WTC11 (cell line): ENCODE results near the gene ISCA2. TPM values are rescaled to one million over a fixed set of nuclear protein-coding genes. Genes with fewer than 3 reads are reported as not detected.

Experiments used
- ATAC-seq: fragments of 200-7000 bp; cut with Tn5 transposase; 2 replicates; pipeline ENCODE4 v1.10.0; 2021; ENCODE audit warnings: mild to moderate bottlenecking, moderate library complexity
- CTCF ChIA-PET: fragments of 300-600 bp; sonication (Branson Sonifier 250); formaldehyde crosslinking; loops from one replicate; lab custom pipeline; 2021; ENCODE audit warnings: antibody characterized with exemption; lab: Charles Lee
- POLR2A ChIA-PET: fragments of 350-600 bp; sonication (Branson Sonifier 250); formaldehyde crosslinking; loops from one replicate; lab custom pipeline; 2021; ENCODE audit warnings: antibody characterized with exemption; lab: Charles Lee
- DNase-seq: peaks from one replicate; pipeline ENCODE4 v3.0.0; 2021; ENCODE audit warnings: low spot score
- H3K27ac Mint-ChIP-seq: 2 replicates; pipeline ENCODE4 v1.8.0; 2021; ENCODE audit warnings: mixed read lengths
- H3K27me3 Mint-ChIP-seq: 2 replicates; pipeline ENCODE4 v1.8.0; 2021; ENCODE audit warnings: low read depth, mild to moderate bottlenecking, moderate library complexity, mixed read lengths
- H3K36me3 Mint-ChIP-seq: 2 replicates; pipeline ENCODE4 v1.8.0; 2021; ENCODE audit warnings: mixed read lengths
- H3K4me1 Mint-ChIP-seq: 2 replicates; pipeline ENCODE4 v1.8.0; 2022; ENCODE audit warnings: mixed read lengths
- H3K4me3 Mint-ChIP-seq: 2 replicates; pipeline ENCODE4 v1.8.0; 2021; ENCODE audit warnings: mild to moderate bottlenecking, moderate library complexity, mixed read lengths
- H3K9me3 Mint-ChIP-seq: 2 replicates; pipeline ENCODE4 v1.8.0; 2021; ENCODE audit warnings: mixed read lengths
- CREB1 ChIP-seq: sonication (generic); formaldehyde crosslinking; IDR thresholded peaks from 2 replicates; pipeline ENCODE4 v1.8.0; 2023; ENCODE audit warnings: mild to moderate bottlenecking, missing genetic modification reagents
- EMX1 ChIP-seq: fragments of 250-450 bp; sonication (Bioruptor Pico); IDR thresholded peaks from 2 replicates; pipeline ENCODE4 v1.8.0; 2021; ENCODE audit warnings: mild to moderate bottlenecking
- ETV6 ChIP-seq: sonication (generic); formaldehyde crosslinking; IDR thresholded peaks from 2 replicates; pipeline ENCODE4 v1.8.1; 2022; ENCODE audit warnings: mild to moderate bottlenecking, missing genetic modification reagents
- FOXP1 ChIP-seq: sonication (generic); formaldehyde crosslinking; IDR thresholded peaks from 2 replicates; pipeline ENCODE4 v1.8.0; 2022; ENCODE audit warnings: missing genetic modification reagents, mild to moderate bottlenecking, moderate library complexity, borderline replicate concordance
- JUN ChIP-seq: sonication (generic); formaldehyde crosslinking; IDR thresholded peaks from 2 replicates; pipeline ENCODE4 v1.8.0; 2023; ENCODE audit warnings: mild to moderate bottlenecking, missing genetic modification reagents
- NR1H2 ChIP-seq: sonication (generic); formaldehyde crosslinking; IDR thresholded peaks from 2 replicates; pipeline ENCODE4 v1.9.0; 2021; ENCODE audit warnings: mild to moderate bottlenecking, moderate library complexity, missing genetic modification reagents
- NR2C2 ChIP-seq: sonication (generic); formaldehyde crosslinking; IDR thresholded peaks from 2 replicates; pipeline ENCODE4 v1.8.0; 2022; ENCODE audit warnings: mild to moderate bottlenecking, missing genetic modification reagents
- RORB ChIP-seq: fragments of 250-450 bp; sonication (Bioruptor Pico); IDR thresholded peaks from 2 replicates; pipeline ENCODE4 v1.9.0; 2021; ENCODE audit warnings: mild to moderate bottlenecking
- TP53 ChIP-seq: sonication (generic); formaldehyde crosslinking; IDR thresholded peaks from 2 replicates; pipeline ENCODE4 v1.8.1; 2023; ENCODE audit warnings: mild to moderate bottlenecking, missing genetic modification reagents
- ZBTB21 ChIP-seq: sonication (generic); formaldehyde crosslinking; IDR thresholded peaks from 2 replicates; pipeline ENCODE4 v1.8.1; 2023; ENCODE audit warnings: mild to moderate bottlenecking, missing genetic modification reagents, borderline replicate concordance
- ZNF138 ChIP-seq: sonication (generic); formaldehyde crosslinking; conservative IDR thresholded peaks from 2 replicates; pipeline ENCODE4 v1.8.1; 2022; ENCODE audit warnings: mild to moderate bottlenecking, moderate library complexity, missing genetic modification reagents
- ZNF232 ChIP-seq: sonication (generic); formaldehyde crosslinking; IDR thresholded peaks from 2 replicates; pipeline ENCODE4 v1.8.0; 2022; ENCODE audit warnings: mild to moderate bottlenecking, missing genetic modification reagents
- ZNF263 ChIP-seq: sonication (generic); formaldehyde crosslinking; IDR thresholded peaks from 2 replicates; pipeline ENCODE4 v1.8.1; 2022; ENCODE audit warnings: low read depth, mild to moderate bottlenecking, moderate library complexity, missing genetic modification reagents
- total RNA-seq: library from RNA; stranded (reverse); gene quantifications from 3 replicates; pipeline ENCODE4 v1.2.3, GENCODE V29; 2021
- TF ChIP-seq, protein P1 (sequence below): sonication (generic); formaldehyde crosslinking; IDR thresholded peaks from 2 replicates; pipeline ENCODE4 v1.8.0; 2023; ENCODE audit warnings: missing genetic modification reagents, mild to moderate bottlenecking, borderline replicate concordance
- TF ChIP-seq, protein P2 (sequence below): fragments of 250-450 bp; sonication (Bioruptor Pico); IDR thresholded peaks from 2 replicates; pipeline ENCODE4 v1.9.0; 2021; ENCODE audit warnings: mild to moderate bottlenecking, borderline replicate concordance
- TF ChIP-seq, protein P3 (sequence below): fragments of 250-450 bp; sonication (Bioruptor Pico); conservative IDR thresholded peaks from 2 replicates; pipeline ENCODE4 v1.9.0; 2021; ENCODE audit warnings: mild to moderate bottlenecking
- TF ChIP-seq, protein P4 (sequence below): sonication (generic); formaldehyde crosslinking; IDR thresholded peaks from 2 replicates; pipeline ENCODE4 v1.8.1; 2023; ENCODE audit warnings: mild to moderate bottlenecking, missing genetic modification reagents, moderate library complexity
- TF ChIP-seq, protein P5 (sequence below): sonication (generic); formaldehyde crosslinking; IDR thresholded peaks from 2 replicates; pipeline ENCODE4 v1.8.0; 2022; ENCODE audit warnings: mild to moderate bottlenecking, missing genetic modification reagents

Gene ISCA2
- total RNA-seq, 1 experiment from 2014 or later, result 50.1 TPM

DNA sequence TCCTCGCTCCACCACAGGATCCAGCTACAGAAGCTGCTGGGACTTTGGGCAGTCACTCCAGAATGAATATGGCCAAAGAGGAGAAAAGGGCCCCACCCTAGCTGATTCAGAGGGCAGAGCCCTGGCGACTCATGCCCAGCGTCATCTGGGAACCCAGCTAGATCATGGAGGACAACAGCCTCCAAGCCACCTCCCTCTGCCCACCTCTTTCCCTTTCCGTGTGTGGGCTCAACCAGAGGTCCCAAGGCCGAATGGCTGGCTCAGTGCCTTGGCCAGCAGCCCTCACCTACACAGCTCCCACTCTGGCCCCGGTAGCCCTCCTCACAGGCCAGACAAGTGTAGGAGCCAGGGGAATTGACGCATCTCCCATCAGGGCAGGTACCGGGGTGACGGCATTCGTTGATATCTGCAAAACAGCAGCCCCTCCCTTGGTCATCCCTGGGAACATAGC, 17.4 kb downstream of the ISCA2 start (continued):
- TF ChIP-seq CREB1 (CRISPR knock-in tag) (no peak), NR1H2 (CRISPR knock-in tag) (no peak), NR2C2 (CRISPR knock-in tag) (no peak), JUN (no peak), ZNF232 (no peak), ETV6 (no peak), EMX1 (CRISPR knock-in tag) (no peak)
- TF ChIP-seq, protein P1, sequence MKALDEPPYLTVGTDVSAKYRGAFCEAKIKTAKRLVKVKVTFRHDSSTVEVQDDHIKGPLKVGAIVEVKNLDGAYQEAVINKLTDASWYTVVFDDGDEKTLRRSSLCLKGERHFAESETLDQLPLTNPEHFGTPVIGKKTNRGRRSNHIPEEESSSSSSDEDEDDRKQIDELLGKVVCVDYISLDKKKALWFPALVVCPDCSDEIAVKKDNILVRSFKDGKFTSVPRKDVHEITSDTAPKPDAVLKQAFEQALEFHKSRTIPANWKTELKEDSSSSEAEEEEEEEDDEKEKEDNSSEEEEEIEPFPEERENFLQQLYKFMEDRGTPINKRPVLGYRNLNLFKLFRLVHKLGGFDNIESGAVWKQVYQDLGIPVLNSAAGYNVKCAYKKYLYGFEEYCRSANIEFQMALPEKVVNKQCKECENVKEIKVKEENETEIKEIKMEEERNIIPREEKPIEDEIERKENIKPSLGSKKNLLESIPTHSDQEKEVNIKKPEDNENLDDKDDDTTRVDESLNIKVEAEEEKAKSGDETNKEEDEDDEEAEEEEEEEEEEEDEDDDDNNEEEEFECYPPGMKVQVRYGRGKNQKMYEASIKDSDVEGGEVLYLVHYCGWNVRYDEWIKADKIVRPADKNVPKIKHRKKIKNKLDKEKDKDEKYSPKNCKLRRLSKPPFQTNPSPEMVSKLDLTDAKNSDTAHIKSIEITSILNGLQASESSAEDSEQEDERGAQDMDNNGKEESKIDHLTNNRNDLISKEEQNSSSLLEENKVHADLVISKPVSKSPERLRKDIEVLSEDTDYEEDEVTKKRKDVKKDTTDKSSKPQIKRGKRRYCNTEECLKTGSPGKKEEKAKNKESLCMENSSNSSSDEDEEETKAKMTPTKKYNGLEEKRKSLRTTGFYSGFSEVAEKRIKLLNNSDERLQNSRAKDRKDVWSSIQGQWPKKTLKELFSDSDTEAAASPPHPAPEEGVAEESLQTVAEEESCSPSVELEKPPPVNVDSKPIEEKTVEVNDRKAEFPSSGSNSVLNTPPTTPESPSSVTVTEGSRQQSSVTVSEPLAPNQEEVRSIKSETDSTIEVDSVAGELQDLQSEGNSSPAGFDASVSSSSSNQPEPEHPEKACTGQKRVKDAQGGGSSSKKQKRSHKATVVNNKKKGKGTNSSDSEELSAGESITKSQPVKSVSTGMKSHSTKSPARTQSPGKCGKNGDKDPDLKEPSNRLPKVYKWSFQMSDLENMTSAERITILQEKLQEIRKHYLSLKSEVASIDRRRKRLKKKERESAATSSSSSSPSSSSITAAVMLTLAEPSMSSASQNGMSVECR (CRISPR knock-in tag), result no peak

DNA sequence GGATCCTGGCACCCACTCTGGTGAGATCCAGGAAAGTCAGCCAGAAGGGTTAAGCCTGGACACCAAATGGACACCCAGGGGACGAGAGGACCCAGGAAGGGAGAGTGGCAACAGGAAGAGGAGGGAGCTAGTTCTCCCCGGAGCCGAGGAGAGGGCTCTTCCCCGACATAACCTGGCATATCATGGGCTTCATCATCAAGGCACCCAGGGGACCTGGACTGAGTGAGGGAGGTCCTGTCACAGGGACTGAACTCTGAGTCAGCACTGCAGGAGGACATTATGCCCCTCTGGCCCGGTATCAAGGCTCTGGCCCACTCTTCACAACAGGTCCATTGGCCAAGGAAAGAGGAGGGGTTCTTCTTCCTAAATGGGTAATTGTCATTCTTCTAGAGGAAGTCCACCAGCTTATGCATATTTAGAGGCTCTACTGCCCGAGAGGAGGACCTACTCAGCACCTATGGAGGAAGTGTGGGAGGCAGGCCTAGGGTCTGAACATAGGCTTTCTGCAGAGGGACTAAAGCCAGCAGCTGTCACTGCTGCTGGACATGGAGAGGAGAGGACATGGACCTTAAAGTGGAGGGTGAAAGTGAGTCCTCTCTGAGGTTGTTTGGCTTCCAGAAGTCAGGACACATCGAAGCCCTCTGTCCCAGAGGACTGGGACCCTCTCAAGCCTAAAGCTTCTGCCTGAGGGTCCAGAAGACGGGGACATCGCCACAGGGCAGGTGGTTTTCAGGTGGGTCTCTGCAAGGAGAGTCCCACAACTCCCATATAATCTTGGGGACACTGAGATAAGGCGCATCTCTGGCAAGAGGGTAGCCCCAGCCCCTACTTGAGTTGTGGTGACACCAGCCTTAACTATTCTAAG, 18.6 kb downstream of the ISCA2 start:
- POLR2A ChIA-PET, result no interaction called here
- CTCF ChIA-PET, result interaction anchor here (0.5 to 1.6 kb wide), 7 partner anchors 10 to 255 kb away, joined by 3 to 7 read pairs (median 5); no protein-coding TSS in a partner anchor
- no peak for ATAC-seq
- Mint-ChIP-seq H3K4me3 (no peak overlapping the region), H3K9me3 (peaks cover 5% of the 10 kb centered on the region; the same call in 1 of the 2 replicates), H3K27ac (no peak overlapping the region), H3K4me1 (peaks cover 45% of the 10 kb centered on the region), H3K36me3 (no peaks in the 10 kb centered on the region), H3K27me3 (peaks cover 8% of the 10 kb centered on the region)
- DNase-seq, result no peak
- TF ChIP-seq, protein P2, sequence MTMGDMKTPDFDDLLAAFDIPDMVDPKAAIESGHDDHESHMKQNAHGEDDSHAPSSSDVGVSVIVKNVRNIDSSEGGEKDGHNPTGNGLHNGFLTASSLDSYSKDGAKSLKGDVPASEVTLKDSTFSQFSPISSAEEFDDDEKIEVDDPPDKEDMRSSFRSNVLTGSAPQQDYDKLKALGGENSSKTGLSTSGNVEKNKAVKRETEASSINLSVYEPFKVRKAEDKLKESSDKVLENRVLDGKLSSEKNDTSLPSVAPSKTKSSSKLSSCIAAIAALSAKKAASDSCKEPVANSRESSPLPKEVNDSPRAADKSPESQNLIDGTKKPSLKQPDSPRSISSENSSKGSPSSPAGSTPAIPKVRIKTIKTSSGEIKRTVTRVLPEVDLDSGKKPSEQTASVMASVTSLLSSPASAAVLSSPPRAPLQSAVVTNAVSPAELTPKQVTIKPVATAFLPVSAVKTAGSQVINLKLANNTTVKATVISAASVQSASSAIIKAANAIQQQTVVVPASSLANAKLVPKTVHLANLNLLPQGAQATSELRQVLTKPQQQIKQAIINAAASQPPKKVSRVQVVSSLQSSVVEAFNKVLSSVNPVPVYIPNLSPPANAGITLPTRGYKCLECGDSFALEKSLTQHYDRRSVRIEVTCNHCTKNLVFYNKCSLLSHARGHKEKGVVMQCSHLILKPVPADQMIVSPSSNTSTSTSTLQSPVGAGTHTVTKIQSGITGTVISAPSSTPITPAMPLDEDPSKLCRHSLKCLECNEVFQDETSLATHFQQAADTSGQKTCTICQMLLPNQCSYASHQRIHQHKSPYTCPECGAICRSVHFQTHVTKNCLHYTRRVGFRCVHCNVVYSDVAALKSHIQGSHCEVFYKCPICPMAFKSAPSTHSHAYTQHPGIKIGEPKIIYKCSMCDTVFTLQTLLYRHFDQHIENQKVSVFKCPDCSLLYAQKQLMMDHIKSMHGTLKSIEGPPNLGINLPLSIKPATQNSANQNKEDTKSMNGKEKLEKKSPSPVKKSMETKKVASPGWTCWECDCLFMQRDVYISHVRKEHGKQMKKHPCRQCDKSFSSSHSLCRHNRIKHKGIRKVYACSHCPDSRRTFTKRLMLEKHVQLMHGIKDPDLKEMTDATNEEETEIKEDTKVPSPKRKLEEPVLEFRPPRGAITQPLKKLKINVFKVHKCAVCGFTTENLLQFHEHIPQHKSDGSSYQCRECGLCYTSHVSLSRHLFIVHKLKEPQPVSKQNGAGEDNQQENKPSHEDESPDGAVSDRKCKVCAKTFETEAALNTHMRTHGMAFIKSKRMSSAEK (CRISPR knock-in tag), result no peak
- no peak for TF ChIP-seq ZBTB21
- no peak for TF ChIP-seq ZNF138 (CRISPR knock-in tag)
- TF ChIP-seq TP53 (CRISPR knock-in tag), result no peak
- TF ChIP-seq RORB (CRISPR knock-in tag), result no peak
- TF ChIP-seq, protein P1 (CRISPR knock-in tag), result no peak
- no peak for TF ChIP-seq FOXP1
- no peak for TF ChIP-seq NR2C2 (CRISPR knock-in tag)
- TF ChIP-seq, protein P3, sequence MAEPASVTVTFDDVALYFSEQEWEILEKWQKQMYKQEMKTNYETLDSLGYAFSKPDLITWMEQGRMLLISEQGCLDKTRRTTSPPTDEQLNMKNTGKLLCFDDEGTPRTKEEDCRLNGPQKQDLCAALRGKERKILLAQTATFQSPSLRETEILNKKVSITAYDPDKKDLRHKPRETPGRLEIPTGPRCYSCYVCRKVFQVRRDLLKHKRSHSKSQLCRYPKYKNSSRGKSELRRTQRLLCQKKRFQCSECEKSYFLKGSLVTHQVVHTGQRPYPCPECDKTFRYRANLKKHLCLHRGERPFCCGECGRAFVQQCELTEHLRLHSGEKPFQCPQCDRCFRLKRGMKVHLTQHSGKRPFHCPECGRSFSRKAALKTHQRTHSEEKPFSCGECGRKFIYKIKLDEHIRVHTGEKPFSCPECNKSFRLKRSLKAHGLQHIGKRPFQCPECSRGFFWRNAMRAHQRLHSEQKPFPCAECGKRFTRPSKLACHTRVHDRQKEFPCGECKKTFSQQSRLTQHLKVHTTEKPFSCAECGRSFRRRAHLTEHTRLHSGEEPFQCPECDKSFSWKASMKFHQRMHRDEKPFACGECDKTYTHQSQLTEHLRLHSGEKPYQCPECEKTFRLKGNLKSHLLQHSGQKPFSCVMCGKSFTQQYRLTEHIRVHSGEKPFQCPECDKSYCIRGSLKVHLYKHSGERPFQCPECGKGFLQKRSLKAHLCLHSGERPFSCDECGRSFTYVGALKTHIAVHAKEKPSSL, result no peak
- TF ChIP-seq ETV6, result no peak
- no peak for TF ChIP-seq ZNF263 (CRISPR knock-in tag)
- TF ChIP-seq, protein P4, sequence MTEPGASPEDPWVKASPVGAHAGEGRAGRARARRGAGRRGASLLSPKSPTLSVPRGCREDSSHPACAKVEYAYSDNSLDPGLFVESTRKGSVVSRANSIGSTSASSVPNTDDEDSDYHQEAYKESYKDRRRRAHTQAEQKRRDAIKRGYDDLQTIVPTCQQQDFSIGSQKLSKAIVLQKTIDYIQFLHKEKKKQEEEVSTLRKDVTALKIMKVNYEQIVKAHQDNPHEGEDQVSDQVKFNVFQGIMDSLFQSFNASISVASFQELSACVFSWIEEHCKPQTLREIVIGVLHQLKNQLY (CRISPR knock-in tag), result no peak
- TF ChIP-seq, protein P5, sequence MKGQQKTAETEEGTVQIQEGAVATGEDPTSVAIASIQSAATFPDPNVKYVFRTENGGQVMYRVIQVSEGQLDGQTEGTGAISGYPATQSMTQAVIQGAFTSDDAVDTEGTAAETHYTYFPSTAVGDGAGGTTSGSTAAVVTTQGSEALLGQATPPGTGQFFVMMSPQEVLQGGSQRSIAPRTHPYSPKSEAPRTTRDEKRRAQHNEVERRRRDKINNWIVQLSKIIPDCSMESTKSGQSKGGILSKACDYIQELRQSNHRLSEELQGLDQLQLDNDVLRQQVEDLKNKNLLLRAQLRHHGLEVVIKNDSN (CRISPR knock-in tag), result no peak
